Suprapubic skin (tissue), 3 donors: ENCODE measurements around the gene ANAPC15.

Experiments
- CTCF ChIP-seq, 2 donors: fragments of 200-600 bp in 1 of 2; fragments of 450-650 bp in 1 of 2; sonication (generic) in 1 of 2; IDR thresholded peaks; one replicate each; pipeline ENCODE4 v1.5.1; 2016 to 2019; ENCODE audit warnings: antibody characterized with exemption in 2 of 2, mild to moderate bottlenecking in 1 of 2, moderate library complexity in 1 of 2
- EP300 ChIP-seq: sonication (generic); formaldehyde crosslinking; IDR thresholded peaks from one replicate; pipeline ENCODE4 v1.6.1; 2017; ENCODE audit warnings: antibody characterized with exemption

DNA sequence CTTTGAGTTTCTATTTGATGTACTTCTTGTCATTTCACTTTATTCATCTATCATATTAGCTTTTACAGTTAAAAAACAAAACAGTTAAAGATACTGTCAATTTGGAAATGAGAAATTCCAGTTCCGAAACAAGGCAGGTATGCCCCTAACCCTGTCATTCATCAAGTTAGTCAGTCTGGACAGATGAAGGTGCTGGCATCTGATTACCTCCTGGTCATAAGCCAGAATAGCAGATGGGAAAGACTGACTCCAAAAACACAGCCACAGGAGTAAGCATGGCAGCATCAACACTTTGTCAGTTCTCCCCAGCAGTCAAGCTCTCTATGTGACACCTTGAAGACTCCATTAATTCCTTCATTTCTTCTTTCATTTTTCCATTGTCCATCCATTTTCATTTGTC is 27.5 kb downstream of the ANAPC15 start:
- TF ChIP-seq CTCF (IDR thresholded peaks at IDR 0.05) (no peak), EP300 (no peak)
